CD4-positive, alpha-beta T cell treated with Interleukin-12 subunit alpha and Interleukin-12 subunit beta, for 1 hour (primary cell): ENCODE measurements around the gene PRPF6.
A peak's percentile ranks its signal among the peaks of the same experiment; 100 is the strongest.

ENCODE experiments used
- DNase-seq: peaks from one replicate; pipeline ENCODE4 v3.0.0-alpha.2; 2020

PRPF6 gene

GRCh38 chr20:63980806-63981728 is at the start of gene PRPF6:
PRPF6 (plus strand) TSS chr20:63981132; CDS start chr20:63981246, 114 bp downstream.
- DNase-seq: peak; percentile 95

GRCh38 chr20:63931735-63932134 is 49.2 kb upstream of the PRPF6 start:
- DNase-seq: no peak

- DNase-seq: no peak
These were observed 48.2 kb upstream of the PRPF6 start for GRCh38 chr20:63932606-63933160.

GRCh38 chr20:63933646-63934045 is 47.3 kb upstream of the PRPF6 start:
- no peak for DNase-seq

- DNase-seq: no peak
These were observed 46.5 kb upstream of the PRPF6 start for GRCh38 chr20:63934271-63935068.

- DNase-seq: no peak
These were observed 45.5 kb upstream of the PRPF6 start for GRCh38 chr20:63935447-63935846.

GRCh38 chr20:63937596-63937995 is 43.3 kb upstream of the PRPF6 start:
- DNase-seq: no peak

GRCh38 chr20:63939061-63939935 is 41.6 kb upstream of the PRPF6 start:
- no peak for DNase-seq

GRCh38 chr20:63940071-63940471 is 40.9 kb upstream of the PRPF6 start:
- no peak for DNase-seq

GRCh38 chr20:63940472-63941266 is 40.3 kb upstream of the PRPF6 start:
- DNase-seq: no peak

- peak; percentile 86 for DNase-seq
These were observed 39.5 kb upstream of the PRPF6 start for GRCh38 chr20:63941282-63942081.

- peak; percentile 42 for DNase-seq
These were observed 38.5 kb upstream of the PRPF6 start for GRCh38 chr20:63942250-63942951.

GRCh38 chr20:63942969-63943807 is 37.7 kb upstream of the PRPF6 start:
- DNase-seq: no peak

GRCh38 chr20:63943808-63944077 is 37.2 kb upstream of the PRPF6 start:
- no peak for DNase-seq

- no peak for DNase-seq
These were observed 36.6 kb upstream of the PRPF6 start for GRCh38 chr20:63944078-63944941.

GRCh38 chr20:63945031-63945658 is 35.8 kb upstream of the PRPF6 start:
- no peak for DNase-seq
